ENCODE results near the gene PCBP1. TPM values are rescaled to one million over a fixed set of nuclear protein-coding genes. Genes with fewer than 3 reads are reported as not detected.

The PCBP1 gene
- total and polyA plus RNA-seq, 9 of the 15 experiments (the other 6 are each of a cell fraction or from before 2014, with no cell fraction given) = 19.2 to 407 (median 78.1) TPM

DNA sequence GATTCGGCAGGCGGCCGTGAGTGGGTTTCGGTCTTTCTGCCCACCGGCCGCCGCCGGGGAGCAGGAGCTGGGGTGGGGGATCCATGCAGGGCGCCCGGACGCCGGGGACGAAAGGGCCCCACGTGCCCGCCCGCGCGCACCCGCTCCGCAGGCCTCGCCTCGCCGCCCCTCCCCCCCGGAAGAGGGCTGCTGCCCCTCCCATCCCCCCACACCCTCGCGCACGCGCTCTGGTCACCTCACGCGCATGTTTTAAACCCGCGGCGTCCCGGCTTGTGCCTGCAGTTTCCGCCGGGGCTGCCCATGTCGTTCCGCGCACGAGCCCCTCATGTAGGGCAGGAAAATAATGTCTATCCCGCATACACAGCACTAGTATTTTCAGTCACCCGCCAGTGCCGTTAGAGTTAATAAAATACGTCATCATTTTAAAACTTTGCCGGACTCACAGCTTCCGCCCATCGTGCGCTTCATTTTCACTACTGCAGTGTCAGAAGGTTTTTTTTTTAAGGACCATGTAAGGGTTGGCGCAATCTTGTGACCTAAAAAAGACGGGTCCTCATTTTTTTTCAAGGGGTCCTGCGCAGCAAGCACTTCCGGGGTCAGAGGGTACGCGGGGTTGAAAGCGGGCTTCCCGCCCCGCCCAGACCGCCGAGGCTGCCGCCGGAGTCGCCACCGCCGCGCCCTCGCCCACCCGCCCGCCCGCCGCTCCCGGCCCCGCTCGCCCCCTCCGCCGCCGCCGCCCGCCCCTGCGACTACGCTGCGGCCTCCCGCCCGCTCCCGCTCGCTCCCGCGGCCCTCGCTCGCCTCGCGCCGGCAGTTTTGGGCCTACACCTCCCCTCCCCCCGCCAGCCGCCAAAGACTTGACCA lies at the start of gene PCBP1 (continued):
- TF ChIP-seq TSC22D4 (tag; IDR thresholded peaks at IDR 0.05) (no peak), ZNF133 (CRISPR knock-in tag; IDR thresholded peaks at IDR 0.05) (no peak), HOXB6 (CRISPR knock-in tag; IDR thresholded peaks at IDR 0.05; ENCODE audit: borderline replicate concordance) (no peak), RBBP5 (IDR thresholded peaks at IDR 0.05; ENCODE audit: borderline replicate concordance, insufficient read depth, low read length, poor library complexity, severe bottlenecking) (peak; percentile 41), PHB2 (IDR thresholded peaks at IDR 0.05; ENCODE audit: low read depth) (no peak), HNRNPK (IDR thresholded peaks at IDR 0.05; ENCODE audit: low read depth, low read length, poor library complexity, severe bottlenecking) (peak; percentile 73), ZNF274 (IDR thresholded peaks at IDR 0.05; ENCODE audit: borderline replicate concordance, low read depth, low read length) (no peak), CSDE1 (IDR thresholded peaks at IDR 0.05) (no peak), POLR2A (conservative IDR thresholded peaks at IDR 0.05) (peak; percentile 80), RBM39 (optimal IDR thresholded peaks at IDR 0.05; ENCODE audit: low read depth, low read length) (no peak), NFE2 (IDR thresholded peaks at IDR 0.05; ENCODE audit: low read depth) (peak; percentile 90), TAL1 (IDR thresholded peaks at IDR 0.05) (peak; percentile 48), EP300 (IDR thresholded peaks at IDR 0.05; ENCODE audit: low read length) (no peak; the same call in 1 of the 2 replicates), CBFA2T2 (conservative IDR thresholded peaks at IDR 0.05) (no peak), RBM25 (IDR thresholded peaks at IDR 0.05; ENCODE audit: low read depth, low read length, severe bottlenecking) (no peak), ZC3H11A (IDR thresholded peaks at IDR 0.05; ENCODE audit: low read depth, low read length) (no peak), MBD2 (IDR thresholded peaks at IDR 0.05; ENCODE audit: borderline replicate concordance, low read depth) (0 out of 2 replicates have a peak, but pooled peaks have one; percentile 38)
- TF ChIP-seq, protein P1, sequence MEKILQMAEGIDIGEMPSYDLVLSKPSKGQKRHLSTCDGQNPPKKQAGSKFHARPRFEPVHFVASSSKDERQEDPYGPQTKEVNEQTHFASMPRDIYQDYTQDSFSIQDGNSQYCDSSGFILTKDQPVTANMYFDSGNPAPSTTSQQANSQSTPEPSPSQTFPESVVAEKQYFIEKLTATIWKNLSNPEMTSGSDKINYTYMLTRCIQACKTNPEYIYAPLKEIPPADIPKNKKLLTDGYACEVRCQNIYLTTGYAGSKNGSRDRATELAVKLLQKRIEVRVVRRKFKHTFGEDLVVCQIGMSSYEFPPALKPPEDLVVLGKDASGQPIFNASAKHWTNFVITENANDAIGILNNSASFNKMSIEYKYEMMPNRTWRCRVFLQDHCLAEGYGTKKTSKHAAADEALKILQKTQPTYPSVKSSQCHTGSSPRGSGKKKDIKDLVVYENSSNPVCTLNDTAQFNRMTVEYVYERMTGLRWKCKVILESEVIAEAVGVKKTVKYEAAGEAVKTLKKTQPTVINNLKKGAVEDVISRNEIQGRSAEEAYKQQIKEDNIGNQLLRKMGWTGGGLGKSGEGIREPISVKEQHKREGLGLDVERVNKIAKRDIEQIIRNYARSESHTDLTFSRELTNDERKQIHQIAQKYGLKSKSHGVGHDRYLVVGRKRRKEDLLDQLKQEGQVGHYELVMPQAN (IDR thresholded peaks at IDR 0.05; ENCODE audit: borderline replicate concordance) = no peak
- TF ChIP-seq, protein P2, sequence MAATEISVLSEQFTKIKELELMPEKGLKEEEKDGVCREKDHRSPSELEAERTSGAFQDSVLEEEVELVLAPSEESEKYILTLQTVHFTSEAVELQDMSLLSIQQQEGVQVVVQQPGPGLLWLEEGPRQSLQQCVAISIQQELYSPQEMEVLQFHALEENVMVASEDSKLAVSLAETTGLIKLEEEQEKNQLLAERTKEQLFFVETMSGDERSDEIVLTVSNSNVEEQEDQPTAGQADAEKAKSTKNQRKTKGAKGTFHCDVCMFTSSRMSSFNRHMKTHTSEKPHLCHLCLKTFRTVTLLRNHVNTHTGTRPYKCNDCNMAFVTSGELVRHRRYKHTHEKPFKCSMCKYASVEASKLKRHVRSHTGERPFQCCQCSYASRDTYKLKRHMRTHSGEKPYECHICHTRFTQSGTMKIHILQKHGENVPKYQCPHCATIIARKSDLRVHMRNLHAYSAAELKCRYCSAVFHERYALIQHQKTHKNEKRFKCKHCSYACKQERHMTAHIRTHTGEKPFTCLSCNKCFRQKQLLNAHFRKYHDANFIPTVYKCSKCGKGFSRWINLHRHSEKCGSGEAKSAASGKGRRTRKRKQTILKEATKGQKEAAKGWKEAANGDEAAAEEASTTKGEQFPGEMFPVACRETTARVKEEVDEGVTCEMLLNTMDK (IDR thresholded peaks at IDR 0.05; ENCODE audit: borderline replicate concordance, insufficient read depth, low read depth, low read length, poor library complexity, severe bottlenecking) = no peak
- TF ChIP-seq, protein P3, sequence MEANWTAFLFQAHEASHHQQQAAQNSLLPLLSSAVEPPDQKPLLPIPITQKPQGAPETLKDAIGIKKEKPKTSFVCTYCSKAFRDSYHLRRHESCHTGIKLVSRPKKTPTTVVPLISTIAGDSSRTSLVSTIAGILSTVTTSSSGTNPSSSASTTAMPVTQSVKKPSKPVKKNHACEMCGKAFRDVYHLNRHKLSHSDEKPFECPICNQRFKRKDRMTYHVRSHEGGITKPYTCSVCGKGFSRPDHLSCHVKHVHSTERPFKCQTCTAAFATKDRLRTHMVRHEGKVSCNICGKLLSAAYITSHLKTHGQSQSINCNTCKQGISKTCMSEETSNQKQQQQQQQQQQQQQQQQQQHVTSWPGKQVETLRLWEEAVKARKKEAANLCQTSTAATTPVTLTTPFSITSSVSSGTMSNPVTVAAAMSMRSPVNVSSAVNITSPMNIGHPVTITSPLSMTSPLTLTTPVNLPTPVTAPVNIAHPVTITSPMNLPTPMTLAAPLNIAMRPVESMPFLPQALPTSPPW (CRISPR knock-in tag; IDR thresholded peaks at IDR 0.05) = peak; percentile 89
- TF ChIP-seq, protein P4, sequence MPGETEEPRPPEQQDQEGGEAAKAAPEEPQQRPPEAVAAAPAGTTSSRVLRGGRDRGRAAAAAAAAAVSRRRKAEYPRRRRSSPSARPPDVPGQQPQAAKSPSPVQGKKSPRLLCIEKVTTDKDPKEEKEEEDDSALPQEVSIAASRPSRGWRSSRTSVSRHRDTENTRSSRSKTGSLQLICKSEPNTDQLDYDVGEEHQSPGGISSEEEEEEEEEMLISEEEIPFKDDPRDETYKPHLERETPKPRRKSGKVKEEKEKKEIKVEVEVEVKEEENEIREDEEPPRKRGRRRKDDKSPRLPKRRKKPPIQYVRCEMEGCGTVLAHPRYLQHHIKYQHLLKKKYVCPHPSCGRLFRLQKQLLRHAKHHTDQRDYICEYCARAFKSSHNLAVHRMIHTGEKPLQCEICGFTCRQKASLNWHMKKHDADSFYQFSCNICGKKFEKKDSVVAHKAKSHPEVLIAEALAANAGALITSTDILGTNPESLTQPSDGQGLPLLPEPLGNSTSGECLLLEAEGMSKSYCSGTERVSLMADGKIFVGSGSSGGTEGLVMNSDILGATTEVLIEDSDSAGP (CRISPR knock-in tag; IDR thresholded peaks at IDR 0.05) = no peak

Data from K562 (cell line).